Activated CD4-positive, alpha-beta T cell treated with anti-CD3 and anti-CD28 coated beads, Interleukin-2, Interleukin-4, amounts not matched to agents 100 ng/mL and 50 ng/mL, durations not matched to agents 16 hours and 8 hours (primary cell): ENCODE measurements around the gene HAGHL.

Source experiments
- DNase-seq: peaks from one replicate; pipeline ENCODE4 v3.0.0-alpha.2; 2020; ENCODE audit warnings: low spot score

The HAGHL gene

GRCh38 chr16:759110-759910, 32.4 kb downstream of the HAGHL start:
- no peak for DNase-seq

- DNase-seq, result no peak
Observed at GRCh38 chr16:760065-760464, 33.2 kb downstream of the HAGHL start.

GRCh38 chr16:760545-761343, 33.8 kb downstream of the HAGHL start, which contains the start of gene MSLN:
Gene MSLN (plus strand): TSS chr16:760734. CDS start chr16:762681, 1,947 bp downstream.
- no peak for DNase-seq

DNA sequence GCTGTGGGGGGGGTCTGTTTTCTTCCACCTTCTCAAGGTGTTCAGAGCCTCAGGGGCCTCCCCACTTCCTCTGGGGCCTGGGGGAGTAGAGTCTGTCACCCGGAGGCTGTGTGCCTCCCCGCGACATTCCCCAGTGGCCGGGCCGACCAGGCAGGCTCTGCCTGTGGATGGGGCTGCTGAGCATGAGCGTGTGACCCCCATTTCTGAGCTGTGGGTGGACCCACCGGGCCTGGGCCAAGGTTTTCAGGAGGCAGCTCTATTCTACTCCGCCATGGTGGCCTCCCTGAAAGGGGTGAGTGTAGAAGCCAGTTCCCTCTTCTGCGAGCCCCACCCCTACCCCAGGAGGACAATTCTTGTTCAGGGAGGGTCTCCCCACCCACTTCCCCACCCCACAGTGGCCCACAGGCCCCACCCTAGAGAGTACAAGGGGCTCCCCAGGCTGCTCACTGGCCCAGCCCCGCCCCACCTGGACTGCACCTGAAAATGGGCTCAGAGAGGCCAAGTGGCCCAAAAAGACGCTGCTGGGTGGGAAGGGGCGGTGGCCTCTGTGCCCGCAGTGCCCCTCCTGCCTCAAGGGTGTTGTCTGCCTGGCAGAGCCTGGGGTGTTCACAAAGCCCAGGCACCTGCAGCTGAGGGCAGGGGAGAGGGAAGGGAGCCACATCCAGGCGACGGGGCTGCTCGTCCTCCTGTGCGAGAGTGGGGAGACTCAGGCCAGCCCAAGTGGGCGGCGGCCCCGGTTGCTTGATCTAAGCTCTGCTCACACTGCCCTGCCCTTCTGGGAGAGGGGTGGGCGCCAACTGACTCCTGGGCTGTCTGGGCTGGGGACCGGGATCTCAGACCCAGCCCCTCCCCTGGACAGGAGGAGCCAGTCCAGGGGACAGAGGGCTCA, 35.0 kb downstream of the HAGHL start:
- no peak for DNase-seq

DNA sequence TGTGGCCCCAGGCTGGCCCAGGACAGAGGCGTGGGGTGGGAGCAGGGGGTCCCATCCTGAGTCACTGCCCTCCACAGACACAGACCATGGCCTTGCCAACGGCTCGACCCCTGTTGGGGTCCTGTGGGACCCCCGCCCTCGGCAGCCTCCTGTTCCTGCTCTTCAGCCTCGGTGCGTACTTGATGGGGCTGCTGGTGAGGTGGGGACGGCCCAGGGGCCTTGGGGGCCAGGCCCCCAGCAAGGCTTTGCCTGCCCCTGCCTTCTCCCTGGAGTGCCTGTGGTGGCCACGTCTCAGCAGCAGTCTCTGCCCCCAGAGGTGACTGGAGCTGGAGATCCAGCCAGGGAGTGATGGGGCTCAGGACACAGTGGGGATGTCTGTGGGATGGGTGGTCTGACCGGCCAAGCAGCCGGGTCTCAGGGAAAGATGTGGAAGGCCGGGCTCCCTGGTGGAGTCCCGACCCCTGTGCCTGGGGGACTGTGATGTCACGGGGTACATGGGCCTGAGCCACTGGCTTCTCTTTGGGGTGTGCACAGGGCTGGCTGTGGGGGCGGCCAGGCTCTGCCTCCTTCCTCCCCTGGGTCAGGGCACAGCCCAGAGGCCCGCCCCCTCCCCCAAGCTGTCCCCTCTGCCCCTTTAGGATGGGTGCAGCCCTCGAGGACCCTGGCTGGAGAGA, 35.8 kb downstream of the HAGHL start:
- no peak for DNase-seq

DNA sequence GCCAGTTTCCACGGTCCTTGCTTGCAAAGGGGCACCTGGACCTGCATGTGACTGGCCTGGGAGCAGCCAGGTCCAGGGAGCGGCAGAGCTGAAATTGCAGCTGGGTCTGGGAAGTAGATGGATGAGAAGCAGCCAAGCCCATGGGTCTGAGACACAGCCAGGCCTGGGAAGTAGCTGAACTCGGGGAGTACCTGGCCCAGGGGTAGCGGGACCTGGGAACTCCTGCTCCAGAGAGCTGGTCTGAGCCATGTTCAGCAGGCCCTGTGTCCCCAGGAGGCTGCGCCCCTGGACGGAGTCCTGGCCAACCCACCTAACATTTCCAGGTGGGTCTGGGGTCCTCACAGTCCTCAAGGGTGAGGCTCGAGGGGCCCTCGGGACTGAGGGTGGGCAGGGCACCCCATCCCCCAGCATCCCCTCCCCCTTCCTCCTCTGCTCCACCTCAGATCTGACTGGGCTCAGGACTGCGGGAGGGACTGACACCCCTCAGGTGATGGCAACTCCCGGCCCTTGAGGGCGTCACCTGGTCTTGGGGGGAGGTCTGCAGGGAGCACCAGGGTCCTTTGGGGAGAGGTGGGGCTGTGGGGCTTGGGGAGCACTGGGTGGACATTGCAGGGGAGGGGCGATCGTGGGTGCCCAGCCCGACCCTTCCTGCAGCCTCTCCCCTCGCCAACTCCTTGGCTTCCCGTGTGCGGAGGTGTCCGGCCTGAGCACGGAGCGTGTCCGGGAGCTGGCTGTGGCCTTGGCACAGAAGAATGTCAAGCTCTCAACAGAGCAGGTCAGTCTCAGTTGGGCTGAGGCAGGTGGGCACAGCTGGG, 36.7 kb downstream of the HAGHL start:
- no peak for DNase-seq

DNA sequence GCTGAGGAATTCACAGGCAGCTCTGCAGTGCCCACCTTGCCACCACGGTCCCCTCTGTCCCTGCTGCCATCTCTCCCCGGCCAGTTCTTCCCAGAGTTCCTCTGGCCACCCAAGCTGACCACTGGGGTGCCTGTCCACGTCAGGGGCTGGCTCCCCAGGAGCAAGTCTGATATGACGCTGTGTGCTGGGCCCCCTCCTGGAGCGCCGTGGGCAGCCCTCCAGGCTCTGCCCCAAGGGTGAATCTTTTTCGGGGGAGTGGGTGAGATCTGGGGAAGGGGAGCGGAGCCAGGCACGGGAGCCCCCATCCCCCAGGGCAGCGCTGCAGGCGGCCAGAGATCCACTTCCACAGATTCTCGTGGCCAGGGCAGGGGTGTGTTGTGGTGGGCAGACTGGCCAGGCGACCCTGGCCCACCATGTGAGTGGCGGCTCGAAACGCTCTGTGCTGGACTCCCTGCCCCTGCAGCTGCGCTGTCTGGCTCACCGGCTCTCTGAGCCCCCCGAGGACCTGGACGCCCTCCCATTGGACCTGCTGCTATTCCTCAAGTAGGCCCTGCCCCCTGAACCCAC, 37.4 kb downstream of the HAGHL start:
- DNase-seq, result no peak

GRCh38 chr16:764848-765487, 38.1 kb downstream of the HAGHL start:
- no peak for DNase-seq

- no peak for DNase-seq
Observed at GRCh38 chr16:765488-765865, 38.6 kb downstream of the HAGHL start.

DNA sequence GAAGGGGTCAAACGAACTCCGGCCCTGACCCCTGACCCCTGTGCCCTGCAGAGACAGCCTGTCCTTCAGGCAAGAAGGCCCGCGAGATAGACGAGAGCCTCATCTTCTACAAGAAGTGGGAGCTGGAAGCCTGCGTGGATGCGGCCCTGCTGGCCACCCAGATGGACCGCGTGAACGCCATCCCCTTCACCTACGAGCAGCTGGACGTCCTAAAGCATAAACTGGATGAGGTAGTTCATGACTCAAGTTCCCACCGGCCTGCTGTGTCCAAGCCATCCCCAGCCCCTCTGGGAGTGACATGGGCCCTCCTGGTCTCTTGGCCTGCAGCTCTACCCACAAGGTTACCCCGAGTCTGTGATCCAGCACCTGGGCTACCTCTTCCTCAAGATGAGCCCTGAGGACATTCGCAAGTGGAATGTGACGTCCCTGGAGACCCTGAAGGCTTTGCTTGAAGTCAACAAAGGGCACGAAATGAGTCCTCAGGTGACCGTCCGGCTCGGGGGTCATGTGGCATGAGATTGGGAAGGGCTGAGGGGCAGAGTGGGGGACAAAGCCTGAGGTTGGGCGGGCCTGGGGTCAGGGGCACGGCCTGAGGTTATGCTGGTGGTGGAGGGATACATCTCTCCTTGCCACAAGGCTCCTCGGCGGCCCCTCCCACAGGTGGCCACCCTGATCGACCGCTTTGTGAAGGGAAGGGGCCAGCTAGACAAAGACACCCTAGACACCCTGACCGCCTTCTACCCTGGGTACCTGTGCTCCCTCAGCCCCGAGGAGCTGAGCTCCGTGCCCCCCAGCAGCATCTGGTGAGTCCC, 39.3 kb downstream of the HAGHL start:
- no peak for DNase-seq

DNA sequence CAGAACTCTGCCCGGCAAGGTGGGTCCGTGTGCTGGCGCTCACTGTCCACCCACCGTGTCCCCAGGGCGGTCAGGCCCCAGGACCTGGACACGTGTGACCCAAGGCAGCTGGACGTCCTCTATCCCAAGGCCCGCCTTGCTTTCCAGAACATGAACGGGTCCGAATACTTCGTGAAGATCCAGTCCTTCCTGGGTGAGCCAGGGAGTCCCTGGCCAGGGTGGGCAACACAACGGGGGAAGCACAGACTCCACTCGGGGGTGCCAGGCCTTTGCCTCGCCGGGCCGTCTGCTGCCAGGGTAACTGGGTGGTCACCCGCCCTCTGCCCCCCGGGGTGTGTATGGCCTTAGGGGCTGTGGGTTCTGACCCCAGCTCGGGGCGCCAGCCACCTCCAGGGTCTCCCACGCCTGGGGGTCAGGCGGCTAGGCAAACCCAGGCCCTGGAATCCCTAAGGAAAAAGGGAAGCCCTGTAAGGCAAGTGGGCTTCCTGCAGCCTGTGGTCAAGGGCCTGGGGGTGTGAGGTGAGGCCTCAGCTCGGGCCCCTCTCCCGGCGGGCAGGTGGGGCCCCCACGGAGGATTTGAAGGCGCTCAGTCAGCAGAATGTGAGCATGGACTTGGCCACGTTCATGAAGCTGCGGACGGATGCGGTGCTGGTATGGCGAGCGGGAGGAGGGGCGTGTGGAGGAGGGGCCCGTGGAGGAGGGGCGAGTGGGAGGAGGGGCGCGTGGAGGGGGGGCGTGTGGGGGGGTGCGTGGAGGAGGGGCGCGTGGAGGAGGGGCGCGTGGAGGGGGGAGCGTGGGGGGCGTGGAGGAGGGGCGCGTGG, 40.1 kb downstream of the HAGHL start:
- DNase-seq, result no peak

- no peak for DNase-seq
Observed at GRCh38 chr16:767743-768235, 40.9 kb downstream of the HAGHL start.

DNA sequence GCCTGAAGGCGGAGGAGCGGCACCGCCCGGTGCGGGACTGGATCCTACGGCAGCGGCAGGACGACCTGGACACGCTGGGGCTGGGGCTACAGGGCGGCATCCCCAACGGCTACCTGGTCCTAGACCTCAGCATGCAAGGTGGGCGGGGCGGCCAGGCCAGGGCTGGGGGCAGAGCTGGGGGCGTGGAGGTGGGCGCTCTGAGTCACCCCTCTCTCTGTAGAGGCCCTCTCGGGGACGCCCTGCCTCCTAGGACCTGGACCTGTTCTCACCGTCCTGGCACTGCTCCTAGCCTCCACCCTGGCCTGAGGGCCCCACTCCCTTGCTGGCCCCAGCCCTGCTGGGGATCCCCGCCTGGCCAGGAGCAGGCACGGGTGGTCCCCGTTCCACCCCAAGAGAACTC, 41.5 kb downstream of the HAGHL start:
- DNase-seq, result no peak

DNA sequence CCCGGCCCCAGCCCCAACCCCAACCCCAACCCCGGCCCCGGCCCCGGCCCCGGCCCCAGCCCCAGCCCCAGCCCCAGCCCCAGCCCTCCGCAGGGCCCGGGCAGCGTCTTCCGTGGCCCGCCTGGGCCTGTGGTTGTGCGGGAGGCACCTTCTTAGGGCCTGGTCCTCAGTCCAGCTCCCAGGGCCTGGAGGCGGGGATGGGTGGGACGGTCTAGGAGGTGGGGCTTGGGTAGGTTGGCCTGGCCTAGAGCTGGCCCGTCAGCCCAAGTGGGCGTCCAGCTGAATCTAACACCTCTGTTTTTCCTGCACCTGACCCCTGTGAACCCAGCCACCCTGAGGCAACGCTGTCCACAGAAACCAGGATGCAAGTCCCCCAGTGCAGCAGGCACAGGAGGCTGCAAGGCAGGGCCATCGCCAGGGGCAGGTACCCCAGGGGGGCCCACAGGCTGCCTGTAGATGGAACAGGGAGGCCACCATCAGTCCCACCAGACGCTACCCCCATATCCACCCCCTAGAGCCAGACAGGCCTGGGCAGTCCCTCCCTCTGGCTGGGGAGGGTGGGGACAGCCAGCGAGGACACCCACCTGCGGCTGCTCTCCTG, 42.4 kb downstream of the HAGHL start:
- DNase-seq, result no peak

GRCh38 chr16:769934-770333, 43.0 kb downstream of the HAGHL start:
- no peak for DNase-seq

- no peak for DNase-seq
Observed at GRCh38 chr16:770411-770810, 43.5 kb downstream of the HAGHL start.

- no peak for DNase-seq
Observed at GRCh38 chr16:772959-773358, 46.1 kb downstream of the HAGHL start.
